Stimulated activated CD8-positive, alpha-beta memory T cell treated with anti-CD3 and anti-CD28 coated beads, Interleukin-15, amount 100 ng/mL, for 24 hours (primary cell): Measurements from ENCODE around the gene TFB1M.
A peak's percentile ranks its signal among the peaks of the same experiment; 100 is the strongest.
"Not testable (repeated sequence)": the region's sequence is repeated elsewhere in the genome, so short reads cannot be mapped to it uniquely, and the experiment has no call there.

Source experiments
- DNase-seq: peaks from one replicate; pipeline ENCODE4 v3.0.0-alpha.2; 2020; ENCODE audit warnings: low read depth

The TFB1M gene

GRCh38 chr6:155329460-155330132 lies 15.3 kb upstream of the TFB1M start:
- no peak for DNase-seq

GRCh38 chr6:155328539-155329459 lies 14.5 kb upstream of the TFB1M start:
- DNase-seq: no peak

GRCh38 chr6:155328074-155328538 lies 13.8 kb upstream of the TFB1M start:
- no peak for DNase-seq

- peak; percentile 13 for DNase-seq
Measured at GRCh38 chr6:155327326-155328073, 13.2 kb upstream of the TFB1M start.

- DNase-seq: no peak
Measured at GRCh38 chr6:155325700-155326516, 11.6 kb upstream of the TFB1M start.

GRCh38 chr6:155324993-155325392 lies 10.7 kb upstream of the TFB1M start:
- no peak for DNase-seq

GRCh38 chr6:155324172-155324571 lies 9.9 kb upstream of the TFB1M start:
- DNase-seq: no peak

- DNase-seq: no peak
Measured at GRCh38 chr6:155319902-155320301, 5.6 kb upstream of the TFB1M start.

GRCh38 chr6:155317186-155317585 lies 2.9 kb upstream of the TFB1M start:
- DNase-seq: no peak

GRCh38 chr6:155316419-155316818 lies 2.1 kb upstream of the TFB1M start:
- DNase-seq: no peak

GRCh38 chr6:155315516-155315871 lies 1.2 kb upstream of the TFB1M start:
- no peak for DNase-seq

GRCh38 chr6:155314773-155315515 lies 660 bp upstream of the TFB1M start:
- no peak for DNase-seq

GRCh38 chr6:155313602-155314091 lies 637 bp downstream of the TFB1M start:
- DNase-seq: no peak

GRCh38 chr6:155312950-155313349 lies 1.3 kb downstream of the TFB1M start:
- not testable (repeated sequence) for DNase-seq

GRCh38 chr6:155311583-155311982 lies 2.7 kb downstream of the TFB1M start:
- no peak for DNase-seq

- no peak for DNase-seq
Measured at GRCh38 chr6:155311086-155311485, 3.2 kb downstream of the TFB1M start.

GRCh38 chr6:155310596-155310995 lies 3.7 kb downstream of the TFB1M start:
- DNase-seq: no peak

GRCh38 chr6:155309150-155309549 lies 5.1 kb downstream of the TFB1M start:
- no peak for DNase-seq

- DNase-seq: no peak
Measured at GRCh38 chr6:155306958-155307357, 7.3 kb downstream of the TFB1M start.

- no peak for DNase-seq
Measured at GRCh38 chr6:155303361-155303870, 10.9 kb downstream of the TFB1M start.

- DNase-seq: no peak
Measured at GRCh38 chr6:155301867-155302266, 12.4 kb downstream of the TFB1M start.
